Stimulated activated CD8-positive, alpha-beta memory T cell treated with anti-CD3 and anti-CD28 coated beads, Interleukin-4, amount 100 ng/mL, for 1 hour (primary cell): Measurements from ENCODE around the gene GJD3.

Source experiments
- DNase-seq, 2 donors: peaks; one replicate each; pipeline ENCODE4 v3.0.0-alpha.2; 2020; ENCODE audit warnings: low read depth in 2 of 2, low spot score in 1 of 2

The GJD3 gene

DNA sequence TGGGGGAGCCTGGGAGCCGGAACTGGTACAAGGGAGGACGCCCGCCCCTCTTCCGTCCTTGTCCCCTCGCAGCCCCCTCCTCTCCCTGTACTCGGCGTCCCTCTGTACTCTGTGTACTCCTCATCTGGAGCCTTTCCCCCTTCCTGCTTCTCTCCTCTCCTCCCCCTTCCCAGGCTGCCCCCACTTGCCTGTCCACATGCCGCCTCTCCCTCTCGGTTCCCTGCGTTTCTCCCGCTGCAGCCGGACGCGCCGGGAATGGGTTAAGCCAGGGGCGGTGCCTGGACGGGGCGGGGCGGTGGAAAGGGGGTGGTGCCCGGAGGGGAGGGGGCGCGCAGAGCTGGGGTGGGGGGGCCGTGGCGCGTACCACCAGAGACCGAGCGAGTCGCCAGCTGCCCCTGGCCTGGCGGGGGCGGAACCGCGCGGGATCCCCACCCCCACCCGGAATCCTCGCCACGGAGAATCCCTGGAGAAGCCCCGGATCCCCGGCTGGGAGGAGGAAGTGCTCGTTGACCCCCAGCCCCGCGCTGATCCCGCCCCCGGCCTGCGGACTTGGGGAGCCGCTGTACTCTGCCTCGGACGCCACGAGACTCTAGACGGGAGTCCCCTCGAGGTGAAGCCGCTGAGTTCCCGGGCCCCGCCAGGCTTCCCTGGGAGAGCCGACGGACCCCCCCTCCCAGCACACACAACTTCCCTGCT, 22.6 kb downstream of the GJD3 start:
- no peak for DNase-seq

DNA sequence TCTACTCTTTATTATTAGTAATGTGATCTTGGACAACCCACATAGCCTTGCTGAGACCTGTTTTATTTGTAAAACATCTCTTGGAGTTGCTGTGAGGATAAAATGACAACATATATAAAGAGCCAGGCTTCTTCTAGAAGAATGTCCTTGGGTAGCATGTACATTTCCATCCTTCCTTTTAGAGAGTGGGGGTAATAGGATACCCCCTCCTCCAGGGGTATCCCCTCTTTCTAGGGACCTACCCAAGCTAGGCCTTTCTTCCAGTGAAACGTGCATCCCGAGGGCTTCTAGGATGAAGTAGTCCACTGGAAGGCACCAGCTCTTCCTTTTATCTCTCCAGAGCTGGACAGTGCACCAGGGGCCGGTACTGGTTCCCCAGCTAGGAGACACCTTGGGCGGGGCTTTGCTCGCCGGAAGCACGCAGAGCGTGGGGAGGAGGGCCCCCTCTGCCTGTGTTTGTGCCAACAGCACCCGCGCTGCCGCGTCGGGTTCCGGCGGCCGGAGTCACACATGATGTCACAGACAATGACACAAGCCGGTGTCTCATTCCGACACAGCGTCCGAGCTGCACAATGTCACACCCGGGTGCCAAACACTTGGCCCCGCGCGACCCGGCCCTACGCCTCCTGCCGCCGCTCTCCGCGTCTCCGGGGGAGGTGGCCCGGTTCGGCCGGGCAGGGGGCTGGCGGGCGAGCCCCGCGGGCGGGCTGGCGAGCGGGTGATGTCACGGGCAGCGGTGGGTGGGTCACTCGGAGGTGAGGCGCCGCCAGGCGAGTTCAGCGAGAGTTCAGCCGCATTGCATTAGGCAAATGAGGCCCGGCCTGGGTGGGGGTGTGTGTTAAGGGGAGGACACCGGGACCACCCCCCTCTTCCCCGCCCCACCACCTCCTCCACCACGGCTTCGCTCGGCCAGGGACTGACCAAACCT, 23.4 kb downstream of the GJD3 start:
- peak; percentile 72 to 75 for DNase-seq

DNA sequence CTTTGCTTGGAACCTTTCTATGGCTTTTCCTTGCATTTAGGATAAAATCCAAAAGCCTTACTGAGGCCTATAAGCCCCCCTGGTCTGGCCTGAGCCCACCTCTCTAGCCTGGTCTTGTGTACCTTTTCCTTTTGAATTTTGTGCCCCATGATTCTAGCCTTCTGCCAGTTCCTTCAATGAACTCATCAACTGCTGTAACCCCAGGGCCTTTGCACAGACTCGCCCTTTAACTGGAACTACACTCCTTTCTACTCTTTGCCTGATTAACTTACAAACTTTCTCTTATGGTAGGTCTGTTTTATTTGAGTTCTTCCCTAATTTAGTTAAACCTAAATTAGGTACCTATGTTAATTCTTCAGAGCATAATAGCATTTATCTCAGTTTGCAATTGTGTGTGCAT, 24.2 kb downstream of the GJD3 start:
- no peak for DNase-seq

DNA sequence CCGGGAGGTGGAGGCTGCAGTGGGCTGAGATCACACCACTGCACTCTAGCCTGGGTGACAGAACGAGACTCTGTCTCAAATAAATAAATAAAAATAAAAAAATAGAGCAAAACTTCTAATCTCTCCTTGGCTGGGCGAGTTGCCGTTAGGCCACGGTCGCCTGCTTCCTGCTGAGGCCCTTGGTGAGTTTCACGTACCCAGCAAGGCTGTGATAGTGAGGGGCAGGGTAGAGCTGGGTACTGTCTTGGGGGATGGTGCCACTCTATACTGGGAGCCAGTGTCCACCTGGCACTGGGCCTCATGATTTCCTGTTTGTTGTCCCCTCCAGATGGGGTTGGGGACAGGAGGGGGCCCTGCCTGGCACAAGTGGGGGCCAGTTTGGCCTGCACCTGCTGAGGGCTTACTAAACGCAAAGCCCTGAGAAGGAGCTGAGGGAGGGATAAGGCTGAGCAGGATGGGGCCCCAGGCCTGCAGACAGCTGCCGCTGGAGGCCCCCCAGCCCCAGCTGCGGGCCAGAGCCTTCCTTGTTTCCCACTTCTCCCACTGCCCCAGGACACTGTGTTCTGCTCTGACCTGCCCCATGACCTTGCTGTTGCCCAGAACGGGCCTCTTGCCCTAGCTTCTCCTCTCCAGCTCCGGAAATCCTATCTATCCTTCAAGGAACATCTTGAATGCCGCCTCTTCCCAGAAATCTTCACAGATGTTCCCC, 25.4 kb downstream of the GJD3 start:
- no peak for DNase-seq

DNA sequence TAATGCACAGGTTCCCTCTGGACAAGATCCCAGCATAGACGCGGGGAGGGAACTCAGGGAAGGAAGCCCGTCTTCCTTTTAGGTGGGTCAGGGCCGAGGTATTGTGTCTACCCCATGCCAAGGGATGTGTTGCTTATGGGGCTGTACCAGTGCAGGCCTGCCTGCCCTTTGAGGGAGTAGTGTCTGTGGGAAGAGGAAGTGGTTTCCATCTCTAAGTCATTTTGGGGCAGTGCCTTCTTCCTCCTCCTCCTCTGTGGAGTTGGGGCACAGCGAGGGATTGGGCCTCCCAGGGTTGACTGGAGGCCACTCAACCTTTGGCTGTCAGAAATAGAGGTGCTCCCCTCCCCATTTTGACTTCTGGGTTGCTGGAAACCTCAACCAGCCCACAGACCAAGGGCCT, 26.5 kb downstream of the GJD3 start:
- DNase-seq, result no peak

DNA sequence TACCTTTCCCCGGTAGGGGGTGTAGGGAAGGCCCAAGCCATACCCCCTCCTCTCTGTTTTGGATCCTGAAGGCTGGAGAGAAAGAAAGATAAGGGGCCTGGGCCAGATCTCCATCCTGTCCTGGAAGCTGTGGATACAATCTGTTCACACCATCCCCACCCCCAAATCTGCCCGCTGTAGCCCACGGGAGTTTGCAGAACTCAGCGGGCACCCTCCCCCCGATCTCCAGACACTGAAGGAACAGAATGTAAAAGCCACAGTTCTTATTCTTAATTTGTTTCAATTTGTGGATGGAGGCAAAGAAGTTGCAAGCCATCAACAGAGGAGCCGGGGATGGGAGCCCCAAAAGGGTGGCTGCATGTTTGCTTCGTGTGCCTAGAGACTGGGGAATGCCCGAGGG, 27.2 kb downstream of the GJD3 start:
- DNase-seq, result no peak

DNA sequence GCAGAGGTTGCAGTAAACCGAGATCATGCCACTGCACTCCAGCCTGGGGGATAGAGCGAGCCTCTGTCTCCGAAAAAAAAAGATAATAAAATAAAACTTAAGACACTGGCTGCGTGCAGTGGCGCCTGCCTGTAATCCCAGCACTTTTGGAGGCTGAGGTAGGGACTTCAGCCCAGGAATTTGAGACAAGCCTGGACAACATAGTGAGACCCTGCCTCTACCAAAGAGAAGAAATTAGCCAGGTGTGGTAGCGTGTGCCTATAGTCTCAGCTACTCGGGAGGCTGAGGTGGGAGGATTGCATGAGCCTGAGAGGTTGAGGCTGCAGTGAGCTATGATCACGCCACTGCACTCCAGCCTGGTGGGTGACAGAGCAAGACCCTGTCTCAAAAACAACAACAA, 28.9 kb downstream of the GJD3 start:
- DNase-seq, result no peak

DNA sequence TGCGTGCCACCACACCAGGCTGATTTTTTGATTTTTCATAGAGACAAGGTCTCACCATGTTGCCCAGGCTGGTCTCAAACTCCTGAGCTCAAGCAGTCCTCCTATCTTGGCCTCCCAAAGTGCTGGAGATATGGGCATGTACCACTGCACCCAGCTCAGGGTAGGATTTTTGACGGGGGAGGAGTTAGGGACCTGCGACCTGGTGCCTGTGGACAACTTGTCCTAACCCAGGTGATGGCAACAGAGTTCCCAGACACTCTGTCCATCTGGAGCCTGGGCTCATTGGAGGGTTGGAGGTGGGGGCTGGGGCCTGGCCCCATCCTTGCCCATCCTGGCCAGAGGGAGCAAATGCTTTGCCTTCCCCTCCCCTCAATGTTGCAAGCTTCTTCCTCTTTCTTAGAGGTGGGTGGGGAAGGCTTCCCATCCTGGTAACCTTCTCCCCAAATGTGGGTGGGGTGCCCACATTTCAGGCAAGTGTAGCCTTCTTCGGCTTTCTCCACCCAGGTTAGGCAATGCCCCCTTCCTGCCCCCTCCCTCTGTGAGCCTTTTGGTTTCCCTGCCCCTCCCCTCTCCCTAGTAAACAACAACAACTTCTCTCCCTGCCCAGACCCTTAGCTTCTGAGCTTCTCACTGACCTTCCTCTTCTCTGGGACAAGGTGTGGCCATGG, 30.6 kb downstream of the GJD3 start:
- no peak for DNase-seq

DNA sequence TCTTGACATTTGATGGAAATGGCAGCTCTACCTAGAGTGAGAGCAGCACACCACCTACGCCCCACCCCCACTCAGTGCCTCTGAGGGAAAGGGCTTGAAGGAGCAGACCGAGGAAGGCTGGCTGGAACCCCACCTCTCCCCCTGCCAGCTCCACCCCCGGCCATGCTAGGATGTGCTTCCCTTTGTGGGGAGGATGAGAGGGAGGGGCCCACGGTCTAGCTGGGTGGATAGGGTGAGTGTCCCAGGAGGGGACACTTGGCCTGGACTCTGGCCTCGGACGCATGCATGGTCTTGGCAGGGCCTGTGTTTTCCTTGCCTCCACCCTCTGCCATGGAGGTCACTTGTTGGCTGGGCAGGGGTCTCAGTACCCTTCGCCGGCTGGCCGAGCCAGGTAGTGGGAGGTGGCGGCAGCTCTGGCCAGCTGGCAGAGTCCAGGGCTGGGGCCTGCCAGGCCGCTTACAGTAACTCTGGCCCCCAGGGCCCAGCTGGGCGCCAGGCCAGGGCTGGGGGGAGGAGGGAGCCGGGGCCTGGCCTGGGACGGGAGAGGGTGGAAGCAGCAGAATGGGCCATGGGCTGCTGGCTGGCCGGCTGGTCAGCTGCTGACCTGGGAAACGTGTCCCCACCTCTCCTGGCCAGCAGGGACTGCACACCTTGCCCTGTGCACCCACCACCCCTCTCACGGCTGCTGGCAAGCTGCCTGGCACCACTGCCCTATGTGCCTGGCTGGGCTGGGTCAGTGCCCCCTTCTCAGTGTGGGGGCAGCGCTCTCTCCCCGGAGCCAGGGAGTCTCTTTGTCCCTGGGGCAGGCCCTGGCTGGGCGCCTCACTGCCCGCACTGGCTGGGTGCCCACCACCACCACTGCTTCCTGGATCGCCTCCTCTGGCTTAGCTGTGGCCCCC, 32.5 kb downstream of the GJD3 start:
- DNase-seq, result no peak

DNA sequence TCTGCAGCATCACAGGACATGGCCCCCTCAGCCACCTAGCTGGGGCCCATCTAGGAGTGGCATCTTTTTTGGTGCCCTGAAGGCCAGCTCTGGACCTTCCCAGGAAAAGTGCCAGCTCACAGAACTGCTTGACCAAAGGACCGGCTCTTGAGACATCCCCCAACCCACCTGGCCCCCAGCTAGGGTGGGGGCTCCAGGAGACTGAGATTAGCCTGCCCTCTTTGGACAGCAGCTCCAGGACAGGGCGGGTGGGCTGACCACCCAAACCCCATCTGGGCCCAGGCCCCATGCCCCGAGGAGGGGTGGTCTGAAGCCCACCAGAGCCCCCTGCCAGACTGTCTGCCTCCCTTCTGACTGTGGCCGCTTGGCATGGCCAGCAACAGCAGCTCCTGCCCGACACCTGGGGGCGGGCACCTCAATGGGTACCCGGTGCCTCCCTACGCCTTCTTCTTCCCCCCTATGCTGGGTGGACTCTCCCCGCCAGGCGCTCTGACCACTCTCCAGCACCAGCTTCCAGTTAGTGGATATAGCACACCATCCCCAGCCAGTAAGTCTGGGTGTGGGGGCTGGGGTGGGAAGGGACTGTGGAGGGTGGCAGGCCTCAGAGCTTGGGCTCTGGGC, 33.6 kb downstream of the GJD3 start:
- no peak for DNase-seq

DNA sequence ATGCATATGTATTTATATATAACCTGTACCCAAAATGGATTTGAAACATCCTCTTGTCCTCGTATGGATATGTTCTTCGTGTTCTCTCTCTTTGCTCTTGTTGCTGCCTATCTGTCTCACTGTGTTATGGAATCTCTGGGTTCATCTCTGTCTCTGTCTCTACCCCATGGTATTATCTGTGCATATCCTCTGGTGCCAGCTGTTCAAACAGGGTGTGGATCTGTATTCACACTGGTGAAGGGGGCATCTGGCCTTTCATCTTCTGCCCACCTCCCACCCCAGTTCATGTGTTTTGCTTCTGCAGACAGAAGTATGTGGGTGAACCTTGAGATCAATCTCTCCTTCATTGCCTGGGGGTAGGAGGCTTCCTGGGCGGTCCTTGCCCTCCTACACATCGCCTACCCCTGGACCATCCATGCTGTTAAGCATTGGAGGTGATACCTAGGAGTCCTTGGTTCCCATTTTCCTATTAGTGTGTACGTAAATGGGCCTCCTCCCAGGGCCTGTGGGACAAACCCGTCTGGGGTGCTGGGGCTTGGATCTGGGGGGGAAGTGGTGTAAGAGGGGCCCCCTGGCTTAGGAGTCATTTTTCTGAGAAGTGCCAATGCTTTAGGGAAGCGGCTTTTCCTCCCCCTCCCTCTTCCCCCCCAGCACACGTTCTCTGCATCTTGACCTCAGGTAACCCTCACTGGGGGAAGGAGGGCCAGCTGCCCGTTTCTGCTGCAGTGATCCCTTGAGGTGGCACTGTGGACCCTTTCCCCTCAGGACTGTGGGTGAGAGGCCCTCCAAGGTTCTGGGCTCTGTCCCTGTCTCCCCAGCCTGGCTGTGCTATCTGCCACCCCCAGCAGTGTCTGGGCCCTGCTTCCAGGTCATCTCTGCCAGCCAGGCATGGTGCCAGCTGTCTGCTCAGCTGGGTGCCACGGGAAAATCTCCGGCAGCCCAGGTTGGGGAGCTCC, 34.4 kb downstream of the GJD3 start:
- no peak for DNase-seq

DNA sequence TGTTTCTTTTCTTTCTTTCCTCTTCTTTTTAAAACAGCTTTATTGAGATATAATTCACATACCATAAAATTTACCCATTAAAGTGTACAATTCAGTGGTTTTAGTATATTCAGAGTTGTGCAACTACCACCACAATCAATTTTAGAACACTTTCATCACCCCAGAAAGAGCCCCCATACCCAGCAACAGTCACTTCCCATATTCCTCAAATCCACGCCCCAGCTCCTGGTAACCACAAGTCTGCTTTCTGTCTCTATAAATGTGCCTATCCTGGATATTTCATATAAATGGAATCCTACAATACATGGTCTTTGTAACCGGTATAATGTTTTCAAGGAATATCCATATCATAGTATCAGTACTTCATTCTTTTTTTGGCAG, 36.2 kb downstream of the GJD3 start:
- DNase-seq, result no peak

DNA sequence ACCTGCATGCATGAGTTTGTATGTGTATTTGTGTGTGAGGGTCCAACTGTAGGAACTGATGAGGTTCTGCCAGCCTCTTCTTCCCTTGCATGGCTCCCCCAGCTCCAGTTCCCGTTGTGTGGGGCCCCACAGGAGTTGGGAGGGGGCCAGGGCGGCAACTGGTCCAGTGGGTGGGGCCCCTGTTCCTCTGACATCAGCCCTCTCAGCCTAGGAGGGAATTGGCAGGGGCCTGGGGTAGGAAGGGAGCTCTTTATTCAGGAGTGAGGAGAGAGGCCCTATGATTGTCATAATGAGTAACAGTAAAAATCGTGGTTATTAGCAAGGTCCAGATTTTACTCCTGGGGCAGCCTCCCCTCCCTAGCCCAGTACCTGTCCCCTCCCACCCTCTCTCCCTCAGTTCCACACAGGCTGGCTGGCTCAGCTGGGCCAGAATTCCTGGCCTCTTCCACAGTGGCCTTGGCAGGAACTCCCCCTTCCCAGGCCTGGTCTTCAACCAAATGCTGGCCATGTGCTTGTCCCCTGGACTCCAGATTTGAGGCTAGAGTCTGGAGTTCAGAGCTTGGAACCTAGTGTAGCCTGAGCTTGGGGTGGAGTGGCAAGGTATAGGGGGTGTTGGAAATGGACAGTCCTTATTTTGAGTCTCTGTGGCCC, 36.7 kb downstream of the GJD3 start:
- no peak for DNase-seq

DNA sequence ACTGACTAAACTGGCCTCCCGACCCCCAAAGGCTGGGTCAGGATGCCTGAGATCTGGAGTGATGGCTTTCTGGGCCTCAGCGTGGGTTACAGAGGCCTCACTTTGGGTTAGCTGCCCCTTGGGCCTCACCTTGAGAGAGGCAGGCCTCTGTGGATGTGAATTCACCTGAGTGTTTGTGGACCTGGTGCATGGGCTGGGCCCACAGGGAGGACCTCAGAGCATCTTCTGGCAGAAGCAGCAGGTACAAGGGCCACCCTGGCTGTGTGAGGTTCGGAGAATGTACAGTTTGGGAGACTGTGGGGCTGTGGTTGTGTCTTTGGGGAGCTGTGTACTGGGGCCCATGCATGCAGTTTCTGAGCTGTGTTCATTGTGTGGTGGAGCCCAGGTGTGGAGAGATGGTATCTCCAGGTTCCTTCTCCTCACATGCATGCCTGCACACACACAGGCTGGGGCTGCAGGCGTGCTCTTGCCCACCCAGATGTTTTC, 37.2 kb downstream of the GJD3 start:
- no peak for DNase-seq

DNA sequence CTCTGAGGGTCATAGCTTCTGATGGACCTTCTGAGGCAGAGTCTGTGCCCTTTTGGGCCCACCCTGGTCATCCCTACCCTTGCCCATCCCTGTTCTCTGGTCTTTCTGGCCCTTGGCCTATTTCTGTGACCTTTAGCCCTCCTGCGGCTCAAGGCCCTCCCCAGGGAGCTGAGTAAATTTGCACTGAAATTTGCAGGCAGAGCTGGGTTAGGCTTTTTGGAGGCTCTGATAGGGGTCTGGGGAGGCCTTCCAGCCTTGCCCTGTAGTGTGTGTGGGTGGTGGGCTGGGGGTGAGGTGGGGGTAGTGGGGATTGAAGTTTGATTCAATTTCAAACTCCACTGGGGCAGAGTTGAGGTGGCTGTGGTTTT, 37.7 kb downstream of the GJD3 start:
- no peak for DNase-seq

DNA sequence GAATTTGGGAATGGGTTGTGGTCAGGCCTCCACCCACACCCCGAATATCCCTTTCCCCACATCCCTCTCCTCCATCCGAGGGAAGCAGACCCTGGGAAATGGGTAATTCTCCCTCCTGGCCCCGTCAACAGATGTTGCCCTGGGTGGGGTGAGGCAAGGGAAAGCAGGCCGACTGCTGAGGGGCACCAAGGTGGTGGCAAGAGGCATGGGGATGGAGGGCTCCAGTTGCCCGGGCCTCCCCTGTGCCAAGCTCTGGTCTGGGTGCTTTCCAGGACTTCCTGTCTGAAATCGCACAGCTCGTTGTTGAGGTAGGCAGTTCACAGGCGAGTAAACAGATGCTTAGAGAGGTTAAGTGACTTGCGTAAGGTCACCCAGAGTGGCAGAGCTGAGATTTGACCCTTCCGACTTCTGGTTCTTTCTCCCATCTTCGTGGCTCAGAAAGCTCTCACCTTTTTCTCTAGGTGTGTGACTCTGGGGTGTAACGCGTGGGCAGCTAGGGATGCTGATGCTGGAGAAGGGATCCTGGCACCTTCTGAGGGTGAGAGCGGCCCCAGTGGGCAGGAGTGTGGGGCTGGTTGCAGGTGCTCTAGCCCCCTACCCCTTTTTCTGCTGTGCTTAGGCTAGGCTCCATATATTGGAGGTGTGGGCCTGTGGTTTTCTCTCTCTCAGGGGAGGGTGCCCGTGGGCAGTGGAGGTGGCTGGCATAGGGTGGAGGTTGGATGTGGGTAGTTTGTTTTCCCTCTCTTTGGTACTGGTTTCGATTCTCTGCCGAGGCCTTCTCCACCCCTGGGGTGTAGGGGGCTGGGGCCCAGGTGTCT, 38.3 kb downstream of the GJD3 start:
- DNase-seq, result no peak
